ENCODE results near the gene ZNF83.
"Not testable (repeated sequence)": the region's sequence is repeated elsewhere in the genome, so short reads cannot be mapped to it uniquely, and the experiment has no call there.

ZNF83 gene

GRCh38 chr19:52640916-52641315 lies 2.8 kb upstream of the ZNF83 start:
- no peak for TF ChIP-seq ZFX (IDR thresholded peaks at IDR 0.05)
- no peak overlapping the region for H3K27ac ChIP-seq

GRCh38 chr19:52639996-52640395 lies 1.8 kb upstream of the ZNF83 start:
- H3K27ac ChIP-seq, result no peak overlapping the region
- TF ChIP-seq ZFX (IDR thresholded peaks at IDR 0.05) (no peak), CTCF (conservative IDR thresholded peaks at IDR 0.05) (no peak)

- H3K27ac ChIP-seq, result no peak overlapping the region; the same call in 1 of the 2 replicates
- TF ChIP-seq ZFX (IDR thresholded peaks at IDR 0.05), result no peak
- no peak for TF ChIP-seq CTCF (conservative IDR thresholded peaks at IDR 0.05)
These were observed 446 bp upstream of the ZNF83 start for GRCh38 chr19:52638601-52639000.

GRCh38 chr19:52635786-52636570 lies 2.2 kb downstream of the ZNF83 start:
- no peak overlapping the region for H3K27ac ChIP-seq

GRCh38 chr19:52627441-52627840 lies 10.7 kb downstream of the ZNF83 start:
- not testable (repeated sequence) for H3K27ac ChIP-seq

More at GRCh38 chr19:52635786-52636570, 2.2 kb downstream of the ZNF83 start:
- no peak for TF ChIP-seq CTCF (conservative IDR thresholded peaks at IDR 0.05)
- no peak for TF ChIP-seq ZFX (IDR thresholded peaks at IDR 0.05)

GRCh38 chr19:52626915-52627314 lies 11.2 kb downstream of the ZNF83 start:
- TF ChIP-seq CTCF (conservative IDR thresholded peaks at IDR 0.05), result no peak
- no peak for TF ChIP-seq ZFX (IDR thresholded peaks at IDR 0.05)
- H3K27ac ChIP-seq, result no peak overlapping the region

- TF ChIP-seq ZFX (IDR thresholded peaks at IDR 0.05) (no peak), CTCF (conservative IDR thresholded peaks at IDR 0.05) (no peak)
- no peak overlapping the region for H3K27ac ChIP-seq
These were observed 15.9 kb downstream of the ZNF83 start for GRCh38 chr19:52622261-52622660.

GRCh38 chr19:52621376-52621775 lies 16.8 kb downstream of the ZNF83 start:
- H3K27ac ChIP-seq, result no peak overlapping the region
- TF ChIP-seq ZFX (IDR thresholded peaks at IDR 0.05) (no peak), CTCF (conservative IDR thresholded peaks at IDR 0.05) (no peak)

All from C4-2B (cell line).